ENCODE data around the gene HHIP.

HHIP gene

GRCh38 chr4:144655491-144655890 is 9.5 kb downstream of the HHIP start:
- DNase-seq (ENCODE audit: low spot score) = no peak

DNA sequence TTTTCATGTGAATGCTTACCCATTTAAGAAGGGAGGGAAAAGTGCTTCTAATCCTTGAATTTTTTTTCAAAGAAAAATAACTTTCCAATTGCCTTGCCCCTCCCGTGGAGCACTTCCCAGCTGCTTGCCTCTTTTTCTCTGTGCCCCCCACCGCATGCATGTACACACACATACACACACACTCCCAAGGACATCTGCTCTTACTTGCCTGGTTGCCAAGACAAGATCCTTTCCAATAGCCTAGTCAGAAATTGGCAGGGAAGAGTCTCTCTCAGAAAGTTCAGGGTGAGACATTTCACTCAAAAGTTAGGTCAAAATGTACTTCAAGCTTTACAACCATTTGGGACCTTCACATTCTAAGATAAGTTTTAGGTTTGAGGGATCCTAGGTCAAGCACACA is 10.9 kb downstream of the HHIP start:
- no peak for DNase-seq (ENCODE audit: low spot score)

DNA sequence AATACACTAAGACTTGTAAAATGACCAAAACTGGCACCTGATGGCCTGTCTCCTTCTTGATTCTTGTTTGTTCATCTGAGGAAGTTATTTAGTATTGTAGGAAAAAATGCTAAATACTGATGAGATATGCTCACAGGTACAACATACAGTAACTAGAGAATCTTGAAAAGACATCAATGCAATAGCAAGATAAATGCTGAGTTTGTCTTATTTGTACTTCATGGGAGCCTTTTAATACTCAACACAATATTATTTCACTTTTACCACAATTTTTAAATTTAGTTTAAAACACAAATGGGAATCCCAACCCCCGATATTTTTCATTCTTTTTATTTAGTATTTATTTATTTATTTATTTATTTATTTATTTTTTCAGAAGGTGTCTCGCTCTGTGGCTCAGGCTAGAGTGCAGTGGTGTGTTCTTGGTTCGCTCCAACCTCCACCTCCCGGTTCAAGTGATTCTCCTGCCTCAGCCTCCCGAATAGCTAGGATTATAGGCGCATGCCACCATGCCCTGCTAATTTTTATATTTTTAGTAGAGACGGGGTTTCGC is 12.1 kb downstream of the HHIP start:
- no peak for DNase-seq (ENCODE audit: low spot score)

DNA sequence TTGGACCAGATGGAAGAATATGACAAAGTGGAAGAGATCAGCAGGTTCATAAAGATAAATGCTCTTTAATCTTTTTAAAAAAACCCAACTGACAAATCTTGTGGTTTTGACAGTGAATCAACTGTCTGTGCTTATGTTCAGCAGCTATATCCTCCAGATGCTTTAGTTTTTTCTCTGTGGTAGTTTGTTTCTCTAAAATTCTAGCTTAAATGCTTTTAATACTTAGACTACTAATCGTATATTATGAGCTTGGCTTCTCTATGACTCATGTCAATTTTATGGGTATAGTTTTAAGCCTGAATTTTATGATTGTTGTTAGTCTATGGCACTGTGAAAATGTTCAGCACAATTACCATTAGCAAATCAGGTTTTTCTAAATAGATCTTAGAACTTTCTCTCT is 12.9 kb downstream of the HHIP start:
- DNase-seq (ENCODE audit: low spot score) = no peak

DNA sequence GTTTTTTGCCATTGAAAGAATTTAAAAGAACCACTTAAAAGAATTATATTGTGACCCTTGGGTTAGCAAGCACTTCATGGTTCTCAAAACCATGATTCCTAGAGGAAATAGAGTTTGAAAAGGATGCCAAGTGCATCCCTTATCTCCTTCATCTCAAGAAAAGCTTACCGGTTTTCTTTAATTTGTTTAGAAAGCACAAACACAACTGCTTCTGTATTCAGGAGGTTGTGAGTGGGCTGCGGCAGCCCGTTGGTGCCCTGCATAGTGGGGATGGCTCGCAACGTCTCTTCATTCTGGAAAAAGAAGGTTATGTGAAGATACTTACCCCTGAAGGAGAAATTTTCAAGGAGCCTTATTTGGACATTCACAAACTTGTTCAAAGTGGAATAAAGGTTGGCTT is 13.5 kb downstream of the HHIP start:
- no peak for DNase-seq (ENCODE audit: low spot score)

DNA sequence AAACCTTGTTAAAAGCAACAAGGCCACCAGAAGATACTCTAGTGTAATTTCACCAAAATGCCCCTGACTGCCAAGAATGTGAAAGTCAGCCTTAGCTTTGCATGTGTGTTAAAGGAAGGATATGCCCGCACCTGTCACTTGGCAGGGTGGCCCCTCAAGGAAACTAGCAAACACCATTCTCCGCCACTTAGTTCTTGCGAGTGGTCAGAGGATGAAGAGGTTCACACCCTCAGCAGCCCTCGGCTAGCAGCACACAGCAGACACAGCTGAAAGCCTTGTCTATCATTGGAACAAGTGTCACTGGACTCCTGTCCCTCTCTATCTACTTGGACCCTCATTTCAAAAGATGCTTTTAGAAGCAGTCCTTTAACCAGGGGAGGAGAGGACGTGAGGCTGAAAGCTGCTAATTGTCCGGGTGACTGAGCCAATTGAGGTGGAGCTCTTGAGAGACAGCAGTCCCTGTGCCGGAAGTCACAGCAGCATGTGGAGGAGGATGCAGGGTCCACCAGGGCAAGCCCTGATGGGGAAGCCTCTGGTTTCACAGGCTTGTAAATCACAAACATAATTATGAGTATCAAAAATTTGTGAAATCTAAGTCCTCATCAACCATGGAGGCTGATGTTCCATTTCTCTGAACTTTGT is 18.0 kb downstream of the HHIP start:
- DNase-seq (ENCODE audit: low spot score) = no peak

- no peak for DNase-seq (ENCODE audit: low spot score)
These were observed 20.7 kb downstream of the HHIP start for GRCh38 chr4:144666539-144667175.

- no peak for DNase-seq (ENCODE audit: low spot score)
These were observed 21.5 kb downstream of the HHIP start for GRCh38 chr4:144667500-144667899.

- no peak for DNase-seq (ENCODE audit: low spot score)
These were observed 24.8 kb downstream of the HHIP start for GRCh38 chr4:144670776-144671175.

- DNase-seq (ENCODE audit: low spot score) = no peak
These were observed 28.8 kb downstream of the HHIP start for GRCh38 chr4:144674711-144675110.

GRCh38 chr4:144681806-144682205 is 35.9 kb downstream of the HHIP start:
- no peak for DNase-seq (ENCODE audit: low spot score)

DNA sequence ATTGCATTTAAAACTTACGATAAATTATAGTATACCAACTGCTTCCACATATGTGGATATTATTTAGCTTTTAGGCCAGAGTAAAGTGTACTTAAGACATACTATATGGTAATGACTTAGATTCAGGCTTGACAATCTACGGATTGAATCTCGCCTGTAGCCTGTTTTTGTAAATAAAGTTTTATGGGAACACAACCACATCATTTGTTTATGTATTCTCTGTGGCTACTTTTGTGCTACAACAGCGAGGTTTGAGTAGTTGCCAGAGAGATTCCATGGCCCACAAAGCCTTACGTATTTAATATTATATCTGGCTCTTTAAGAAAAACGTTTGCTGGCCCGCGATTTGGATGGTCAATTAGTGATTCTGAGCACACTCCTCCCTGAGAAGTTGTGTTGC is 37.6 kb downstream of the HHIP start:
- no peak for DNase-seq (ENCODE audit: low spot score)

- DNase-seq (ENCODE audit: low spot score) = no peak
These were observed 40.0 kb downstream of the HHIP start for GRCh38 chr4:144685911-144686310.

DNA sequence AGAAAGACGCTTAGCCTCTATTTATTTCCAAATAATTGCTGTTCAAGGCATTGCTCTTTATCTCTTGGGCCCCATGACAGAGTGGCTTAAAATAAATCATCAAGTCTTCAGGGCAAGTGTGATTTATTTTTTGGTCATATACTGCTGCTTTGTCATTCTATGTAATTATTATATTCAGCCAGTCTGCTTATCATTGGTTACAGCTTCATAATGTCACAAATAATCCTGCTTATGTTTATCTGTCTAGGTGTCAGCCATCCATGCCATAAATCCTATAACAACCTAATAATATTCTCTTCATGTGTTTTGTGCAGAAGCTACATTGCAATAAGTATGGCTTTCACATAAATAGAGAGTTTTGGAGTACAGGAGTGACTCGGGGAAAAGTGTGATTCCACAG is 41.0 kb downstream of the HHIP start:
- DNase-seq (ENCODE audit: low spot score) = no peak

- DNase-seq (ENCODE audit: low spot score) = no peak
These were observed 41.5 kb downstream of the HHIP start for GRCh38 chr4:144687466-144687865.

DNA sequence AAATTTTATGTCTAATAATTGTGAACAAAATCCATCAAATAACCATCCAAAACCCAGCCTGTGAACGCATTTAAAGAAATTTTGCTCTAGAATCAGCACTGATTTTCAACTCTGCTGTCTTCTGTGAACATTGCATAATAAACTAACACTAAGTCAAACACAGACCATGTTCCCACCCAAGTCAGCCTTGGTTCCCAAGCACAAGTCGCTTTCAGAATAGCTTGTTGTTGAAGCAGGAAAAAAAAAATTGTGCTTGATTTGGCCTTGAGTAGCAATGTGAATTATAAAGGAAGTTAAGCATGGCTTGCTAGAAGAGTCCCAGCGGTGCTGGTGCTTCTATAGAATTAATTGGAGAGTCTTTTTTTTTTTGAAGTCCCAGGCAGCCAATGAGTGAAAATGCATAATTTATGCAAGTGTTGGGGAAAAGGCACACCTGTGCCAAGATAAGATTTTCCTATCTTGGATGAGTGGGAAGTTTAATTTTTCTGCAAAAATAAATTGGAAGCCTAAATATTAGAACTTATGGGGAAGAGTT is 42.1 kb downstream of the HHIP start:
- no peak for DNase-seq (ENCODE audit: low spot score)

DNA sequence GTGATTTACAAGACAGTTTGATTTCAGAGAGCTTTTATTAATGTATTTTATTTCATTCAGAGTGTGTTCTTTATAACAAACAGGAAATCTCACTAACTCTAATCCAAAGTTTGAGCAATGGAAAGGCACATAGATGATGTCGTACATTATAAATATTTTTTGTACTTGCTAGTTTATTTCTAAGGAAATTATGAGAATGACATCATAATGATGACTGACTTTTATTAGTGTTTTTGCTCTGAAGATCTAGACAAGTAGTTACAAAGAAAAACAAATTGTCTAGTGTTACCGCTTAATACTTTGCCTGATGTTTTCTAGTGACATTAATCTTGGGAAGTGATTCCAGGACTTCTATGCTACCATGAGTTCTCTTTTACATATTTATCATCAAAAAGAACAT is 43.2 kb downstream of the HHIP start:
- no peak for DNase-seq (ENCODE audit: low spot score)

- DNase-seq (ENCODE audit: low spot score) = no peak
These were observed 49.8 kb downstream of the HHIP start for GRCh38 chr4:144695721-144696120.

- DNase-seq (ENCODE audit: low spot score) = no peak
These were observed 50.4 kb downstream of the HHIP start for GRCh38 chr4:144696376-144696775.

DNA sequence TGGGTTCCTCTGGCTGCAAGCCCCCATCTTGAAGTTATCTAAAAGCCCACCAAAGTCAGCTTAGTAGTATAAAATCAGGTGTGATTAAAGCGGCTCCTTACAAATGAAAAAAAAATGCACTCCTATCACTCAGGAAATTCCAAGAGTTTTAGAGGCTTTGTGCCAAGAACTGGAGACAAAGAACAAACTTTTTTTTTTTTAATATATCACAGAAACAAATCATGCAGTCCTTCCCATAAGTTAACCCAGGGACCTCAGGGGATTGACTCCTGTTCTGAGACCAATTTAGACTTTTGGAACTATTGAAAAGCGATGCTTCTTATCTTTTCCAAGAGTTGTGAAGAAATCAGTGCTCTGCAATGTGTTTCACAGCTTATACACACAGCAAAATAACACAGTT is 53.6 kb downstream of the HHIP start:
- DNase-seq (ENCODE audit: low spot score) = no peak

- no peak for DNase-seq (ENCODE audit: low spot score)
These were observed 55.8 kb downstream of the HHIP start for GRCh38 chr4:144701683-144702233.

GRCh38 chr4:144703494-144703893 is 57.5 kb downstream of the HHIP start:
- no peak for DNase-seq (ENCODE audit: low spot score)

Data from activated CD4-positive, alpha-beta T cell treated with anti-CD3 and anti-CD28 coated beads, Interleukin-2, Interleukin-4, amounts not matched to agents 100 ng/mL and 50 ng/mL, durations not matched to agents 16 hours and 8 hours (primary cell).